ENCODE data around the gene HDAC4.

DNA sequence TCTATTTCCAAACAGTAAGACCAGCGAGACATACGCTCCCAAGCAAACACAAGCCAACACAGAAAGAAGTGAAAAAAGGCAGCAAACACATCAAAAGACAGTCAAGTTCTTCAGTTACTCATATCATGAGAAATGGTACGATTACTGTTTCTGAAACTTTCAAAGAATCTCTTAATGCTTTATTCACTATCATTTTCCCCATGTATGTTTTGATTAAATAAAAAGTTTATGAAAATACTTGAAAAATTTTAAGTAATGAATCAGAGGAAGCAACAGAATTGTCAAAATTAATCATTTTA, 114.9 kb downstream of the HDAC4 start:
- no peak for TF ChIP-seq BHLHE40 (IDR thresholded peaks at IDR 0.05; ENCODE audit: borderline replicate concordance)
- no peak for TF ChIP-seq L3MBTL2 (conservative IDR thresholded peaks at IDR 0.05)
- no peak for TF ChIP-seq FOXK2 (IDR thresholded peaks at IDR 0.05)
- TF ChIP-seq SP1 (IDR thresholded peaks at IDR 0.05): no peak
- no peak for TF ChIP-seq NFRKB (IDR thresholded peaks at IDR 0.05)

All from HEK293T (cell line).